Liver (tissue), 9 donors: ENCODE results near the gene SPATA32. TPM values are rescaled to one million over a fixed set of nuclear protein-coding genes. Genes with fewer than 3 reads are reported as not detected.
"Not testable (repeated sequence)": the region's sequence is repeated elsewhere in the genome, so short reads cannot be mapped to it uniquely, and the experiment has no call there.

Experiments
- DNase-seq: peaks from one replicate; pipeline ENCODE4 v3.0.0-alpha.2; 2017; ENCODE audit warnings: low spot score
- H3K27ac ChIP-seq, 2 donors: one replicate each; pipeline ENCODE4 v1.7.0; 2013; ENCODE audit warnings: inconsistent platforms in 2 of 2, low read length in 2 of 2, control low read depth in 1 of 2, low read depth in 1 of 2, mild to moderate bottlenecking in 1 of 2
- H3K27me3 ChIP-seq, 4 donors: one replicate each; pipeline versions ENCODE4 v1.6.1 to v1.7.0; 2013; ENCODE audit warnings: low read length in 3 of 4, inconsistent platforms in 1 of 4, mild to moderate bottlenecking in 1 of 4, moderate library complexity in 1 of 4; ENCODE audit not compliant: control insufficient read depth in 4 of 4, insufficient read depth in 4 of 4
- H3K36me3 ChIP-seq, 4 donors: one replicate each; pipeline versions ENCODE4 v1.6.1 to v1.7.0; 2013; ENCODE audit warnings: low read length in 3 of 4, mild to moderate bottlenecking in 3 of 4, low read depth in 1 of 4, moderate library complexity in 1 of 4; ENCODE audit not compliant: control insufficient read depth in 4 of 4, insufficient read depth in 3 of 4
- H3K4me1 ChIP-seq, 4 donors: one replicate each; pipeline versions ENCODE4 v1.6.1 to v1.7.0; 2013; ENCODE audit warnings: low read length in 3 of 4, mild to moderate bottlenecking in 3 of 4, moderate library complexity in 1 of 4; ENCODE audit not compliant: control insufficient read depth in 4 of 4, insufficient read depth in 4 of 4
- H3K4me3 ChIP-seq, 3 donors: one replicate each; pipeline versions ENCODE4 v1.6.1 to v1.7.0; 2013; ENCODE audit warnings: low read length in 3 of 3, control low read depth in 1 of 3, low read depth in 1 of 3, mild to moderate bottlenecking in 1 of 3
- H3K9ac ChIP-seq, 2 donors: one replicate each; pipeline ENCODE4 v1.7.0; 2013; ENCODE audit warnings: low read length in 2 of 2, mild to moderate bottlenecking in 2 of 2, moderate library complexity in 2 of 2, control low read depth in 1 of 2, low read depth in 1 of 2
- H3K9me3 ChIP-seq, 4 donors: one replicate each; pipeline versions ENCODE4 v1.6.1 to v1.7.0; 2013; ENCODE audit warnings: low read length in 3 of 4; ENCODE audit not compliant: control insufficient read depth in 4 of 4
- CTCF ChIP-seq: fragments of 150-350 bp; IDR thresholded peaks from 2 replicates; pipeline ENCODE4 v1.5.1; 2017; ENCODE audit warnings: improper control_type of control experiment, low read depth, low read length; ENCODE audit not compliant: missing input control
- FOXA1 ChIP-seq: IDR thresholded peaks from 2 replicates; pipeline ENCODE4 v1.6.1; 2016; ENCODE audit warnings: antibody characterized with exemption
- FOXA2 ChIP-seq: IDR thresholded peaks from 2 replicates; pipeline ENCODE4 v1.6.1; 2016; ENCODE audit warnings: antibody characterized with exemption
- GABPA ChIP-seq, 2 donors: IDR thresholded peaks in 1 of 2; conservative IDR thresholded peaks in 1 of 2; 2 replicates each; pipeline ENCODE4 v1.6.1; 2016; ENCODE audit warnings: antibody characterized with exemption in 2 of 2, mild to moderate bottlenecking in 1 of 2, moderate library complexity in 1 of 2
- HNF4G ChIP-seq: IDR thresholded peaks from 2 replicates; pipeline ENCODE4 v1.6.1; 2016; ENCODE audit warnings: antibody characterized with exemption
- NR2F2 ChIP-seq: IDR thresholded peaks from 2 replicates; pipeline ENCODE4 v1.6.1; 2016; ENCODE audit warnings: antibody characterized with exemption
- RXRA ChIP-seq, 2 donors: IDR thresholded peaks; 2 replicates each; pipeline ENCODE4 v1.6.1; 2017 to 2018; ENCODE audit warnings: antibody characterized with exemption in 2 of 2, mild to moderate bottlenecking in 1 of 2
- YY1 ChIP-seq: IDR thresholded peaks from 2 replicates; pipeline ENCODE4 v1.6.1; 2016; ENCODE audit warnings: antibody characterized with exemption, mild to moderate bottlenecking
- WGBS: extraction: QIAGEN DNeasy Blood & Tissue Kit; methylation state at CpG from one replicate; pipeline ENCODE4 v1.1.7; 2013; 5-methylcytosine and 5-hydroxymethylcytosine counted together
- polyA plus RNA-seq, 2 donors: library from polyadenylated mRNA; stranded (reverse) in 1 of 2; unstranded in 1 of 2; fragments of 200-250 nt in 1 of 2; fragments of >200 nt in 1 of 2; fragmentation: Nextera tagmentation in 1 of 2; extraction: Ambion mirVana in 1 of 2; gene quantifications; one replicate each; pipeline versions ENCODE4 v1.2.1 to v1.2.3, GENCODE V29; 2013 to 2015
- total RNA-seq, 2 donors: library from RNA; depleted of rRNA; stranded (reverse); fragments of >200 nt; gene quantifications; one replicate each; pipeline ENCODE4 v1.2.3, GENCODE V29; 2014
- TF ChIP-seq, protein P1 (sequence below): IDR thresholded peaks from 2 replicates; pipeline ENCODE4 v1.6.1; 2016; ENCODE audit warnings: antibody characterized with exemption
- TF ChIP-seq, protein P2 (sequence below): IDR thresholded peaks from 2 replicates; pipeline ENCODE4 v1.6.1; 2016; ENCODE audit warnings: antibody characterized with exemption, mild to moderate bottlenecking
- TF ChIP-seq, protein P3 (sequence below): IDR thresholded peaks from 2 replicates; pipeline ENCODE4 v1.6.1; 2016; ENCODE audit warnings: antibody characterized with exemption
- TF ChIP-seq, protein P4 (sequence below): IDR thresholded peaks from 2 replicates; pipeline ENCODE4 v1.6.1; 2016; ENCODE audit warnings: antibody characterized with exemption
- donor health status: healthy.
- donor health status: healthy.
- donor health status: healthy.
- donor health status: healthy.
- donor health status: healthy.

The SPATA32 gene
- total and polyA plus RNA-seq, 4 donors: not detected

DNA sequence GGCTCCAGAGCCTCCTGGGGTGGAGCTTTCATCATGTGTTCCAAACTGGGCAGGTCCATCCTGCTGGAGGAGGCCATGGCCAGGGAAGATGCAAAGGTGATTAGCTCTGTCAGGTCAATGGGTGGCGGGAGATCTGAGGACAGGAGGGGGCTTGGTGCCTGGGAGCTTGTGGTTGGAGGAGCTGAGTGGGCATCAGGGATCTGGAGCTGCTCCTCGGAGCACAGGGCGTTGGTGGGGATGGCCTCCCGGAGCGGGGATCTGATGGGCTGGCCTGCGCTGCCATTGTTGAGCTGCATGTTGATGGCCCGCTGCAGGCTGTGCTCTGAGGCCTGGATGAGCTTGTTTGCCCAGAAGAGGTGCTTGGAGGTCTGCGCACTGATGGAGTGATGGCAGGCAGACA is 6.5 kb downstream of the SPATA32 start (continued):
- TF ChIP-seq, protein P1, sequence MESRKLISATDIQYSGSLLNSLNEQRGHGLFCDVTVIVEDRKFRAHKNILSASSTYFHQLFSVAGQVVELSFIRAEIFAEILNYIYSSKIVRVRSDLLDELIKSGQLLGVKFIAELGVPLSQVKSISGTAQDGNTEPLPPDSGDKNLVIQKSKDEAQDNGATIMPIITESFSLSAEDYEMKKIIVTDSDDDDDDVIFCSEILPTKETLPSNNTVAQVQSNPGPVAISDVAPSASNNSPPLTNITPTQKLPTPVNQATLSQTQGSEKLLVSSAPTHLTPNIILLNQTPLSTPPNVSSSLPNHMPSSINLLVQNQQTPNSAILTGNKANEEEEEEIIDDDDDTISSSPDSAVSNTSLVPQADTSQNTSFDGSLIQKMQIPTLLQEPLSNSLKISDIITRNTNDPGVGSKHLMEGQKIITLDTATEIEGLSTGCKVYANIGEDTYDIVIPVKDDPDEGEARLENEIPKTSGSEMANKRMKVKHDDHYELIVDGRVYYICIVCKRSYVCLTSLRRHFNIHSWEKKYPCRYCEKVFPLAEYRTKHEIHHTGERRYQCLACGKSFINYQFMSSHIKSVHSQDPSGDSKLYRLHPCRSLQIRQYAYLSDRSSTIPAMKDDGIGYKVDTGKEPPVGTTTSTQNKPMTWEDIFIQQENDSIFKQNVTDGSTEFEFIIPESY: no peak

- Histone ChIP-seq H3K9me3 (no peaks in the 10 kb centered on the region), H3K4me3 (no peak overlapping the region), H3K27ac (no peak overlapping the region), H3K9ac (no peak overlapping the region), H3K4me1 (no peaks in the 10 kb centered on the region), H3K36me3 (no peaks in the 10 kb centered on the region), H3K27me3 (no peaks in the 10 kb centered on the region)
- 95% methylated on average over 4 of the region's 4 CpGs for WGBS
- TF ChIP-seq YY1 (no peak), NR2F2 (no peak), HNF4G (no peak), FOXA2 (no peak), FOXA1 (no peak), GABPA (IDR thresholded peaks at IDR 0.05 in 1 of 2, conservative IDR thresholded peaks at IDR 0.05 in 1 of 2) (no peak), RXRA (IDR thresholded peaks at IDR 0.05) (no peak), CTCF (no peak)
- TF ChIP-seq, protein P2, sequence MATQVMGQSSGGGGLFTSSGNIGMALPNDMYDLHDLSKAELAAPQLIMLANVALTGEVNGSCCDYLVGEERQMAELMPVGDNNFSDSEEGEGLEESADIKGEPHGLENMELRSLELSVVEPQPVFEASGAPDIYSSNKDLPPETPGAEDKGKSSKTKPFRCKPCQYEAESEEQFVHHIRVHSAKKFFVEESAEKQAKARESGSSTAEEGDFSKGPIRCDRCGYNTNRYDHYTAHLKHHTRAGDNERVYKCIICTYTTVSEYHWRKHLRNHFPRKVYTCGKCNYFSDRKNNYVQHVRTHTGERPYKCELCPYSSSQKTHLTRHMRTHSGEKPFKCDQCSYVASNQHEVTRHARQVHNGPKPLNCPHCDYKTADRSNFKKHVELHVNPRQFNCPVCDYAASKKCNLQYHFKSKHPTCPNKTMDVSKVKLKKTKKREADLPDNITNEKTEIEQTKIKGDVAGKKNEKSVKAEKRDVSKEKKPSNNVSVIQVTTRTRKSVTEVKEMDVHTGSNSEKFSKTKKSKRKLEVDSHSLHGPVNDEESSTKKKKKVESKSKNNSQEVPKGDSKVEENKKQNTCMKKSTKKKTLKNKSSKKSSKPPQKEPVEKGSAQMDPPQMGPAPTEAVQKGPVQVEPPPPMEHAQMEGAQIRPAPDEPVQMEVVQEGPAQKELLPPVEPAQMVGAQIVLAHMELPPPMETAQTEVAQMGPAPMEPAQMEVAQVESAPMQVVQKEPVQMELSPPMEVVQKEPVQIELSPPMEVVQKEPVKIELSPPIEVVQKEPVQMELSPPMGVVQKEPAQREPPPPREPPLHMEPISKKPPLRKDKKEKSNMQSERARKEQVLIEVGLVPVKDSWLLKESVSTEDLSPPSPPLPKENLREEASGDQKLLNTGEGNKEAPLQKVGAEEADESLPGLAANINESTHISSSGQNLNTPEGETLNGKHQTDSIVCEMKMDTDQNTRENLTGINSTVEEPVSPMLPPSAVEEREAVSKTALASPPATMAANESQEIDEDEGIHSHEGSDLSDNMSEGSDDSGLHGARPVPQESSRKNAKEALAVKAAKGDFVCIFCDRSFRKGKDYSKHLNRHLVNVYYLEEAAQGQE: no peak
- TF ChIP-seq, protein P3, sequence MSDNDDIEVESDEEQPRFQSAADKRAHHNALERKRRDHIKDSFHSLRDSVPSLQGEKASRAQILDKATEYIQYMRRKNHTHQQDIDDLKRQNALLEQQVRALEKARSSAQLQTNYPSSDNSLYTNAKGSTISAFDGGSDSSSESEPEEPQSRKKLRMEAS: no peak
- TF ChIP-seq, protein P1: no peak
- TF ChIP-seq, protein P4, sequence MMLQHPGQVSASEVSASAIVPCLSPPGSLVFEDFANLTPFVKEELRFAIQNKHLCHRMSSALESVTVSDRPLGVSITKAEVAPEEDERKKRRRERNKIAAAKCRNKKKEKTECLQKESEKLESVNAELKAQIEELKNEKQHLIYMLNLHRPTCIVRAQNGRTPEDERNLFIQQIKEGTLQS: no peak
- no peak for DNase-seq
These were observed 8.0 kb downstream of the SPATA32 start for GRCh38 chr17:45253879-45254278.

DNA sequence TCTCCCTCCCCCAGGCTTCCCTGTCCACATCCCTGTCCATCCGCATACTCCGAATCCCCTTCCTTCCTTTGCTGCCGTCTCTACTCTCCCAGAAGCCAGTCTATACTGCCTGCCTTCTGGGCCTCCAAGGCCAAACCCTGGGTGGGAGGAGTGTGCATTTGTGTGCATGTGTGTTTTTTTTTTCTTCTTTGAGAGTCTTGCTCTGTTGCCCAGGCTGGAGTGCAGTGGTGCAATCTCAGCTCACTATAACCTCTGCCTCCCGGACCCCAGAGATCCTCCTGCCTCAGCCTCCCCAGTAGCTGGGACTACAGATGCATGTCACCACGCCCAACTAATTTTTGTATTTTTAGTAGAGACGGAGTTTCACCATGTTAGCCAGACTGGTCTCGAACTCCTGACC is 8.7 kb downstream of the SPATA32 start:
- H3K27me3 ChIP-seq, DNase-seq, H3K9me3 ChIP-seq, H3K27ac ChIP-seq, H3K4me1 ChIP-seq, H3K4me3 ChIP-seq, H3K9ac ChIP-seq, H3K36me3 ChIP-seq: not testable (repeated sequence)
- WGBS: 87% methylated on average over 7 of the region's 7 CpGs
